HEK293 (cell line): ENCODE measurements around the gene CDK19.

Experiments used
- CTCF ChIP-seq: fragments of 450-650 bp; formaldehyde crosslinking; IDR thresholded peaks from 2 replicates; pipeline ENCODE4 v1.5.1; 2016; ENCODE audit warnings: missing biosample characterization, missing genetic modification characterization
- TCF7L2 ChIP-seq: IDR thresholded peaks from 2 replicates; pipeline ENCODE4 v1.6.1; 2011; ENCODE audit warnings: low read depth, mild to moderate bottlenecking, inconsistent platforms, low read length, moderate library complexity, borderline replicate concordance
- ZBTB21 ChIP-seq: fragments of 450-650 bp; formaldehyde crosslinking; IDR thresholded peaks from 2 replicates; pipeline ENCODE4 v1.5.1; 2017; ENCODE audit warnings: missing biosample characterization, missing genetic modification characterization
- ZBTB26 ChIP-seq: fragments of 450-650 bp; formaldehyde crosslinking; optimal IDR thresholded peaks from 2 replicates; pipeline ENCODE3; 2016; ENCODE audit warnings: missing biosample characterization, mild to moderate bottlenecking, missing genetic modification characterization
- ZBTB8A ChIP-seq: fragments of 450-650 bp; formaldehyde crosslinking; IDR thresholded peaks from 2 replicates; pipeline ENCODE4 v1.5.1; 2016; ENCODE audit warnings: missing biosample characterization, missing genetic modification characterization
- ZNF114 ChIP-seq: fragments of 450-650 bp; formaldehyde crosslinking; IDR thresholded peaks from 2 replicates; pipeline ENCODE4 v1.5.0; 2017; ENCODE audit warnings: missing biosample characterization, missing genetic modification characterization
- ZNF266 ChIP-seq: fragments of 450-650 bp; formaldehyde crosslinking; IDR thresholded peaks from 2 replicates; pipeline ENCODE4 v1.5.1; 2016; ENCODE audit warnings: missing biosample characterization, missing genetic modification characterization, low read depth

DNA sequence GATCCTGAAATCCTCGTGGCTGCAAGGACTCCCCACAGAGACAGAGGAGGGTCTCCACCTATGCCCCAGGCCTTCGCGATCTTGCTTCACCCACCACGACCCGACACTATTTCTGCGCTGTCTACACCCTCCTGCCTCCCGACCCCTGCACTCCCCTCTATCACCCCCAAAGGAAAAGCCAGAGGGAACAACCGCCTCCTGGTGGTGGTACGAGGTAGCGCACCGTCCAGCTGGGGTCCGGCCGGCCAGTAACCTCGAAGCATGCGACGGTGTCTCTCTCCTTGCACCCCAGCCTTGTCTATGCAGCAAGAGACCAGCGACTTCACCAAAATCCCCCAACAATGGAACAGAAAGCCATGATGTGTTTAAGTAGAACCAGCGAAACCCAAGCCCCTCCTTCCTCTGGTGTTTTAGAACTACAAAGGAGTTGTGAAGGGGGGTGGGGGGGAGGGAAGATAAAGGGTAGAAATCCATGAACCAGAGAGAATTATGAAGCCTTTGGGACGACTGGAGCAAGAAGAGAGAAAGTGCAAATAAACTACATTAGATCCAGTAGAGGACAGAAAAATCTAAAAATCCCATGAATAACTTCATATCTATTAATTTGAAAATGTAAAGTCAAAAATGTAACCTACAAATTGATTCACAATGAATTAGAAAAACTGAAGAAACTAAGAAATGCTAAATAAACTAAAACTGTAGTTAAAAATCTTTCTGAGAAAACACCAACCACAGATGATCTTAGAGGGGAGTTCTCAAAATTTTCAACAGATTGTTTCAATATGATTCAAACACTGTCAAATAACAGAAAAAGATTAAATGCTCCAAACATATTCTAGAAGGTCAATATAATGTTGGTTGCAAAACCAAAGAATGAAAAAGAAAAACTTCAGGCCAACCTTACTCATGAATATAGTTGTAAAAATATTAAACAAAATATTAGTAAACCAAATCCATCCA is 168.0 kb downstream of the CDK19 start:
- TF ChIP-seq ZNF114 (tag by site-specific recombination) (no peak), ZBTB8A (tag by site-specific recombination) (no peak), TCF7L2 (no peak), ZBTB21 (tag by site-specific recombination) (no peak), ZBTB26 (tag by site-specific recombination) (no peak), ZNF266 (no peak), CTCF (tag by site-specific recombination) (peak; percentile 23; the same call in 1 of the 2 replicates)
